ENCODE data around the gene GFI1B.

The GFI1B gene

GRCh38 chr9:133027134-133027533 lies 48.6 kb downstream of the GFI1B start:
- Histone ChIP-seq H3K9ac (0 out of 22 replicates have a peak overlapping the region, but pooled peaks of 1 of the 11 experiments have one; percentile 9), H3K36me3 (peaks cover 0 to 7% (median 0%) of the 10 kb centered on the region in 11 experiments; a peak in 7 of 22 replicates), H3K9me3 (replicated peaks in 1 of 11) (peaks cover 0 to 12% (median 10%) of the 10 kb centered on the region in 11 experiments; a peak in 12 of 22 replicates), H3K4me1 (peaks cover 29 to 37% (median 35%) of the 10 kb centered on the region in 10 experiments), H3K27ac (no peak overlapping the region), H3K4me3 (no peak overlapping the region), H4K20me1 (peaks cover 0 to 8% (median 0%) of the 10 kb centered on the region in 11 experiments; a peak in 2 of 22 replicates), H3K27me3 (no peaks in the 10 kb centered on the region), H3K4me2 (no peak overlapping the region)
- TF ChIP-seq Cebpa-rat (IDR thresholded peaks at IDR 0.05) = no peak

- Histone ChIP-seq H3K27ac (no peak overlapping the region), H3K4me1 (peaks cover 27 to 39% (median 36%) of the 10 kb centered on the region in 10 experiments), H3K27me3 (no peaks in the 10 kb centered on the region), H3K9me3 (replicated peaks in 1 of 11) (peaks cover 0 to 23% (median 18%) of the 10 kb centered on the region in 11 experiments; a peak in 13 of 22 replicates), H3K4me2 (peak overlapping the region in 2 of 11 experiments; percentile 82 to 92; a peak in 2 of 22 replicates), H3K36me3 (peaks cover 3 to 17% (median 10%) of the 10 kb centered on the region in 11 experiments), H3K9ac (no peak overlapping the region), H3K4me3 (no peak overlapping the region), H4K20me1 (peaks cover 0 to 16% (median 2%) of the 10 kb centered on the region in 11 experiments; a peak in 6 of 22 replicates)
- TF ChIP-seq Cebpa-rat (IDR thresholded peaks at IDR 0.05) = no peak
Observed at GRCh38 chr9:133028221-133028620, 49.7 kb downstream of the GFI1B start.

- no peaks in the 10 kb centered on the region for H3K27me3 ChIP-seq
- H3K4me3 ChIP-seq = peak overlapping the region; percentile 82 to 96 (median 90)
- H4K20me1 ChIP-seq = peaks cover 0 to 33% (median 13%) of the 10 kb centered on the region in 11 experiments; a peak in 10 of 22 replicates
- H3K4me1 ChIP-seq = peaks cover 28 to 51% (median 42%) of the 10 kb centered on the region in 10 experiments
- H3K9ac ChIP-seq = peak overlapping the region; percentile 88 to 98 (median 95)
- H3K4me2 ChIP-seq = peak overlapping the region; percentile 73 to 94 (median 87)
- no peak for TF ChIP-seq Cebpa-rat (IDR thresholded peaks at IDR 0.05)
- H3K27ac ChIP-seq = peak overlapping the region; percentile 88 to 97 (median 93)
- H3K36me3 ChIP-seq = peaks cover 12 to 34% (median 27%) of the 10 kb centered on the region in 11 experiments
- H3K9me3 ChIP-seq (replicated peaks in 1 of 11) = peaks cover 0 to 39% (median 34%) of the 10 kb centered on the region in 11 experiments; a peak in 14 of 22 replicates
Observed at GRCh38 chr9:133029994-133030316, 51.5 kb downstream of the GFI1B start.

- H3K4me3 ChIP-seq = peak within 1 kb of the TSS; percentile 82 to 96 (median 90)
- peaks cover 12 to 39% (median 32%) of the 10 kb centered on the region in 11 experiments for H3K36me3 ChIP-seq
- H3K9me3 ChIP-seq (replicated peaks in 1 of 11) = peaks cover 0 to 44% (median 34%) of the 10 kb centered on the region in 11 experiments; a peak in 14 of 22 replicates
- peak within 1 kb of the TSS; percentile 86 to 98 (median 94) for H3K4me2 ChIP-seq
- peaks cover 33 to 56% (median 45%) of the 10 kb centered on the region in 10 experiments for H3K4me1 ChIP-seq
- peak within 1 kb of the TSS; percentile 88 to 98 (median 95) for H3K9ac ChIP-seq
- no peaks in the 10 kb centered on the region for H3K27me3 ChIP-seq
- peak within 1 kb of the TSS; percentile 88 to 97 (median 93) for H3K27ac ChIP-seq
- TF ChIP-seq Cebpa-rat (IDR thresholded peaks at IDR 0.05) = no peak
- peaks cover 1 to 39% (median 19%) of the 10 kb centered on the region in 11 experiments; a peak in 12 of 22 replicates for H4K20me1 ChIP-seq
Observed at GRCh38 chr9:133030317-133031129, 52.0 kb downstream of the GFI1B start, which contains the start of gene GTF3C5. Gene GTF3C5 (plus strand): TSS chr9:133030997. CDS start chr9:133031012, 15 bp downstream.

GRCh38 chr9:133031130-133031422 lies 52.6 kb downstream of the GFI1B start:
- Histone ChIP-seq H3K27me3 (no peaks in the 10 kb centered on the region), H3K27ac (peak overlapping the region; percentile 67 to 97 (median 93)), H3K36me3 (peaks cover 12 to 44% (median 37%) of the 10 kb centered on the region in 11 experiments), H3K4me3 (peak overlapping the region; percentile 82 to 96 (median 90)), H4K20me1 (peaks cover 4 to 45% (median 24%) of the 10 kb centered on the region in 11 experiments; a peak in 13 of 22 replicates), H3K4me2 (peak overlapping the region; percentile 86 to 98 (median 94)), H3K9ac (peak overlapping the region; percentile 88 to 98 (median 95)), H3K9me3 (replicated peaks in 1 of 11) (peaks cover 0 to 49% (median 34%) of the 10 kb centered on the region in 11 experiments; a peak in 14 of 22 replicates), H3K4me1 (peaks cover 38 to 62% (median 46%) of the 10 kb centered on the region in 10 experiments)
- TF ChIP-seq Cebpa-rat (IDR thresholded peaks at IDR 0.05) = no peak

DNA sequence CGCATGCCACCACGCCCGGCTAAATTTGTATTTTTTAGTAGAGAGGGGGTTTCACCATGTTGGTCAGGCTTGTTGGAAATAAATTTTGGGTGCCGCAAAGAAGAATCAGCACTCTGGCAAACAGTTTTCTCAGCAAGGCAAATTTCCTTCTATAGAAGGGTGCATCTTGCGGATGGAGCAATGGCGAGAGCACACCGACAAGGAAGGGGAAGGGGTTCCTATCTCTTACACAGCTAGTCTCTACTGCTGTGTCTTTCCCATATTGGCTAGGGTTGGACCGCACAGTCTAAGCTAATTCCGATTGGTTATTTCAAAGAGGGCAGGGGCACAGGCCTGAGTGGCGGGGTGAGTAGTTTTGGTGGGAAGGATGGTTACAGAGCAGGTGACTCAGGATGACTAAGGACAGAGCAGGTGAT lies 53.0 kb downstream of the GFI1B start:
- H3K4me3 ChIP-seq = peak overlapping the region; percentile 82 to 96 (median 90)
- H3K4me1 ChIP-seq = peaks cover 41 to 66% (median 47%) of the 10 kb centered on the region in 10 experiments
- H3K27me3 ChIP-seq = no peaks in the 10 kb centered on the region
- peaks cover 12 to 48% (median 42%) of the 10 kb centered on the region in 11 experiments for H3K36me3 ChIP-seq
- H3K27ac ChIP-seq = peak overlapping the region; percentile 67 to 97 (median 93); a peak in 21 of 22 replicates
- peaks cover 0 to 49% (median 34%) of the 10 kb centered on the region in 11 experiments; a peak in 14 of 22 replicates for H3K9me3 ChIP-seq (replicated peaks in 1 of 11)
- no peak for TF ChIP-seq Cebpa-rat (IDR thresholded peaks at IDR 0.05)
- peak overlapping the region; percentile 86 to 98 (median 94) for H3K4me2 ChIP-seq
- H4K20me1 ChIP-seq = peaks cover 4 to 49% (median 28%) of the 10 kb centered on the region in 11 experiments; a peak in 13 of 22 replicates
- peak overlapping the region; percentile 88 to 98 (median 95) for H3K9ac ChIP-seq

GRCh38 chr9:133032171-133032570 lies 53.7 kb downstream of the GFI1B start:
- no peak for TF ChIP-seq Cebpa-rat (IDR thresholded peaks at IDR 0.05)
- Histone ChIP-seq H3K4me3 (peak overlapping the region; percentile 82 to 96 (median 90); a peak in 18 of 20 replicates), H3K36me3 (peaks cover 12 to 55% (median 48%) of the 10 kb centered on the region in 11 experiments), H3K9me3 (replicated peaks in 1 of 11) (peaks cover 0 to 49% (median 34%) of the 10 kb centered on the region in 11 experiments; a peak in 14 of 22 replicates), H3K9ac (peak overlapping the region in 9 of 11 experiments; percentile 88 to 98 (median 94); a peak in 14 of 22 replicates), H3K27ac (peak overlapping the region in 7 of 11 experiments; percentile 88 to 97 (median 95); a peak in 11 of 22 replicates), H4K20me1 (peaks cover 4 to 56% (median 33%) of the 10 kb centered on the region in 11 experiments; a peak in 15 of 22 replicates), H3K4me1 (peaks cover 47 to 73% (median 54%) of the 10 kb centered on the region in 10 experiments), H3K4me2 (peak overlapping the region; percentile 86 to 98 (median 94)), H3K27me3 (no peaks in the 10 kb centered on the region)

DNA sequence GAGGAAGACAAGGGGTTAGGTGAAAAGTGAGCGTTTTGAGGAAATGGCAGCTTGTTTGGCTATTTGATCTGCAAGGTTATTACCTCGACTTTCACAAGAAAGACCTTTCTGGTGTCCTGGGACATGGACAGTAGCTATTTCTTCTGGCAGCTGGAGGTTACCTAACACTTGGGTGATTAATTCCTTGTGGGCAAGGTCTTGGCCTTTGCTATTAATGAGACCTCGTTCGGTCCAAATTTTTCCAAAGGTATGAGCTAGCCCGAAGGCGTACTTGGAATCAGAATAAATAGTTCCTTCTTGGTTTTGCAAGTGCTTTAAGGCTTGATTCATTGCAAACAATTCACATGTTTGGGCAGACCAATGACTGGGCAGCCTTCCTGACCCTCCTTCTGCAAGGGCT lies 57.2 kb downstream of the GFI1B start:
- Histone ChIP-seq H3K27ac (no peak overlapping the region), H3K27me3 (no peaks in the 10 kb centered on the region), H4K20me1 (peaks cover 14 to 91% (median 56%) of the 10 kb centered on the region in 11 experiments; a peak in 17 of 22 replicates), H3K9me3 (replicated peaks in 1 of 11) (peaks cover 0 to 49% (median 34%) of the 10 kb centered on the region in 11 experiments; a peak in 14 of 22 replicates), H3K9ac (no peak overlapping the region), H3K4me1 (peaks cover 57 to 83% (median 64%) of the 10 kb centered on the region in 10 experiments), H3K36me3 (peaks cover 12 to 80% (median 64%) of the 10 kb centered on the region in 11 experiments), H3K4me3 (no peak overlapping the region), H3K4me2 (peak overlapping the region in 6 of 11 experiments; percentile 16 to 94 (median 54); a peak in 12 of 22 replicates)
- TF ChIP-seq Cebpa-rat (IDR thresholded peaks at IDR 0.05) = no peak

Data from BLaER1 treated with 17β-estradiol and CSF1 and Interleukin-3, amounts not matched to agents 10 nM and 100 nM (cell line).